Activated T-helper 2 cell treated with anti-CD3 and anti-CD28 coated beads, Interferon-gamma antibody, Interleukin-2, Interleukin-4, amounts not matched to agents 10 μg/mL and 5 μg/mL and 100 μg/mL, durations not matched to agents 14 hours and 24 hours and 36 hours (primary cell): ENCODE measurements around the gene ANKRD28. TPM values are rescaled to one million over a fixed set of nuclear protein-coding genes. Genes with fewer than 3 reads are reported as not detected.
"Not testable (repeated sequence)": the region's sequence is repeated elsewhere in the genome, so short reads cannot be mapped to it uniquely, and the experiment has no call there.

Source experiments
- DNase-seq: peaks from one replicate; pipeline ENCODE4 v3.0.0; 2021; ENCODE audit warnings: low spot score
- H3K27ac Mint-ChIP-seq: one replicate; pipeline ENCODE4 v1.8.0; 2021; ENCODE audit warnings: mixed read lengths
- H3K27me3 Mint-ChIP-seq: one replicate; pipeline ENCODE4 v1.8.0; 2021; ENCODE audit warnings: low read depth, mixed read lengths
- H3K36me3 Mint-ChIP-seq: one replicate; pipeline ENCODE4 v1.8.0; 2021; ENCODE audit warnings: low read depth, mixed read lengths
- H3K4me1 Mint-ChIP-seq: one replicate; pipeline ENCODE4 v1.8.0; 2021; ENCODE audit warnings: low read depth, mixed read lengths
- H3K4me3 Mint-ChIP-seq: one replicate; pipeline ENCODE4 v1.8.0; 2021; ENCODE audit warnings: low read depth, mild to moderate bottlenecking, moderate library complexity, mixed read lengths
- H3K9me3 Mint-ChIP-seq: one replicate; pipeline ENCODE4 v1.8.0; 2021; ENCODE audit warnings: mixed read lengths
- intact Hi-C: fragments of 100-400 bp; cut with micrococcal nuclease; formaldehyde crosslinking; loops from one replicate; pipeline ENCODE4 v1.15.1; 2023
- total RNA-seq: library from RNA; stranded (reverse); gene quantifications from 2 replicates; pipeline ENCODE4 v1.2.3, GENCODE V29; 2022

The ANKRD28 gene
- 44.2 and 45.5 TPM in 2 replicates for total RNA-seq

GRCh38 chr3:15797642-15798303 is at the start of gene ANKRD28:
Gene ANKRD28, minus strand, starts transcription at chr3:15797979. Its CDS starts 1,458 bp downstream, at chr3:15796521.
- H3K4me3 Mint-ChIP-seq: peak within 1 kb of the TSS; percentile 81
- H3K36me3 Mint-ChIP-seq: peaks cover 25% of the 10 kb centered on the region
- peaks cover 77% of the 10 kb centered on the region for H3K4me1 Mint-ChIP-seq
- no peak for DNase-seq
- no peaks in the 10 kb centered on the region for H3K27me3 Mint-ChIP-seq
- peaks cover 2% of the 10 kb centered on the region for H3K9me3 Mint-ChIP-seq
- H3K27ac Mint-ChIP-seq: peak within 1 kb of the TSS; percentile 92
- intact Hi-C loops: loop anchor here (1.0 to 5.0 kb wide), 6 partner anchors 15 to 515 kb away; no protein-coding TSS in a partner anchor

- Mint-ChIP-seq H3K4me3 (no peak overlapping the region), H3K27ac (no peak overlapping the region), H3K36me3 (peaks cover 25% of the 10 kb centered on the region), H3K4me1 (peaks cover 31% of the 10 kb centered on the region), H3K27me3 (no peaks in the 10 kb centered on the region), H3K9me3 (peaks cover 22% of the 10 kb centered on the region)
- intact Hi-C loops: no loop called here
- DNase-seq: no peak
Measured at GRCh38 chr3:15847239-15847638, 49.5 kb upstream of the ANKRD28 start.

- H3K4me1 Mint-ChIP-seq: peaks cover 31% of the 10 kb centered on the region
- no peak overlapping the region for H3K4me3 Mint-ChIP-seq
- H3K27ac Mint-ChIP-seq: no peak overlapping the region
- H3K36me3 Mint-ChIP-seq: peaks cover 23% of the 10 kb centered on the region
- intact Hi-C loops: no loop called here
- H3K27me3 Mint-ChIP-seq: no peaks in the 10 kb centered on the region
- DNase-seq: no peak
- H3K9me3 Mint-ChIP-seq: peaks cover 21% of the 10 kb centered on the region
Measured at GRCh38 chr3:15846606-15847005, 48.8 kb upstream of the ANKRD28 start.

DNA sequence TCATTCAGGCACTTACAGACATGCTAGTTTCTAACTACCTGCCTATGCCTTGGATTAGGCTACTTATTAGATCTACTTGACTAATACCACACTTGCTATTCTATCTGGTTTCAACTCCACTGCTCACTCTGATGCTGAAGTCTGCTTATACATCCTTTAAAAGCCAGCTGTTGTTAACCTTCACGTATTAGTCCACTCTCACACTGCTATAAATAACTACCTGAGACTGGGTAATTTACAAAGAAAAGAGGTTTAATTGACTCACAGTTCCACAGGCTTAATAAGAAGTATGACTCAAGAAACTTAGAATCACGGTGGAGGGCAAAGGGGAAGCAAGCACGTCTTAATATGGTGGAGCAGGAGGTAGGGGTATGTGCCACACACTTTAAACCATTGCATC is 47.7 kb upstream of the ANKRD28 start:
- no peaks in the 10 kb centered on the region for H3K27me3 Mint-ChIP-seq
- peak overlapping the region; percentile 17 for H3K27ac Mint-ChIP-seq
- intact Hi-C loops: no loop called here
- no peak for DNase-seq
- H3K4me1 Mint-ChIP-seq: peaks cover 29% of the 10 kb centered on the region
- H3K9me3 Mint-ChIP-seq: peaks cover 32% of the 10 kb centered on the region
- peaks cover 23% of the 10 kb centered on the region for H3K36me3 Mint-ChIP-seq
- H3K4me3 Mint-ChIP-seq: no peak overlapping the region

DNA sequence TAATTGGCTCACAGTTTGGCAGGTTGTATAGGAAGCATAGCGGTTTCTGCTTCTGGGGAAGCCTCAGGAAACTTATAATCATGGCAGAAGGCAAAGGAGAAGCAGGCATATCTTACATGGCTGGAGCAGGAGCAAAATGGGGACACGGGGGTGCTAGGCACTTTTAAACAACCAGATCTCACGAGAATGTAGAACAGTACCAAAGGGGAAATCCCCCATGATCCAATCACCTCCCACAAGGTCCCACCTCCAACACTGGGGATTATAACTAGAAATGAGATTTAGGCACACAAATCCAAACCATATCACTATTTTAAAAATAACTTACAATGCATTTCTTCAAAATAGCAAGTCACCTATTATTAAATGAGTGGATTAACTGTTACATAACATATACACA is 47.1 kb upstream of the ANKRD28 start:
- H3K9me3 Mint-ChIP-seq: peaks cover 37% of the 10 kb centered on the region
- no peaks in the 10 kb centered on the region for H3K27me3 Mint-ChIP-seq
- peaks cover 28% of the 10 kb centered on the region for H3K4me1 Mint-ChIP-seq
- intact Hi-C loops: no loop called here
- H3K36me3 Mint-ChIP-seq: peaks cover 26% of the 10 kb centered on the region
- H3K27ac Mint-ChIP-seq: no peak overlapping the region
- no peak overlapping the region for H3K4me3 Mint-ChIP-seq
- DNase-seq: no peak

- H3K27ac Mint-ChIP-seq, H3K4me3 Mint-ChIP-seq, DNase-seq, intact Hi-C loops, H3K27me3 Mint-ChIP-seq: not testable (repeated sequence)
- Mint-ChIP-seq H3K4me1 (peaks cover 24% of the 10 kb centered on the region), H3K9me3 (peaks cover 40% of the 10 kb centered on the region), H3K36me3 (peaks cover 30% of the 10 kb centered on the region)
Measured at GRCh38 chr3:15841091-15841973, 43.6 kb upstream of the ANKRD28 start.

GRCh38 chr3:15839568-15839967 is 41.8 kb upstream of the ANKRD28 start:
- DNase-seq: no peak
- H3K27ac Mint-ChIP-seq: no peak overlapping the region
- H3K9me3 Mint-ChIP-seq: peaks cover 40% of the 10 kb centered on the region
- no peaks in the 10 kb centered on the region for H3K27me3 Mint-ChIP-seq
- H3K4me1 Mint-ChIP-seq: peaks cover 10% of the 10 kb centered on the region
- intact Hi-C loops: no loop called here
- H3K36me3 Mint-ChIP-seq: peaks cover 22% of the 10 kb centered on the region
- no peak overlapping the region for H3K4me3 Mint-ChIP-seq

DNA sequence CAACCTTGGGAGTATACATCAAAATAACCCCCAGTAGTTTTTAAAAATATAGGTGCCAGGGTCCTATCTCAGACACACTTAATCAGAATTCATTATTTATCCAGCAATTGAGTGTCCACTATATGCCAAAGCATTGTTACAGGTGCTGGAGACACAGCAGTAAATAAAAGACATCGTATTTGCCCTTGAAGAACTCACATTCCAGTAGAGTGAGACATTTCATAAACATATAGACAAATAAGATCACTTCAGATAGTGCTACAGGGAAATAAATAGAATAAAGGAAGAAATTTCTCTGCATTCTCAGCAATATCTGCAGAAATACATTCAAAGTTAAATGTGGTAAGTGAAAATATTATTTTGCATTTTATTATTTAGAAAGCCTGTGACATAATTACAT is 34.1 kb upstream of the ANKRD28 start:
- Mint-ChIP-seq H3K4me3 (no peak overlapping the region), H3K4me1 (no peaks in the 10 kb centered on the region), H3K36me3 (no peaks in the 10 kb centered on the region), H3K27ac (no peak overlapping the region), H3K27me3 (no peaks in the 10 kb centered on the region), H3K9me3 (no peaks in the 10 kb centered on the region)
- intact Hi-C loops: no loop called here
- DNase-seq: no peak

- H3K9me3 Mint-ChIP-seq: no peaks in the 10 kb centered on the region
- H3K27ac Mint-ChIP-seq: no peak overlapping the region
- intact Hi-C loops: no loop called here
- no peak overlapping the region for H3K4me3 Mint-ChIP-seq
- H3K36me3 Mint-ChIP-seq: no peaks in the 10 kb centered on the region
- no peak for DNase-seq
- H3K4me1 Mint-ChIP-seq: peaks cover 36% of the 10 kb centered on the region
- no peaks in the 10 kb centered on the region for H3K27me3 Mint-ChIP-seq
Measured at GRCh38 chr3:15825016-15825415, 27.2 kb upstream of the ANKRD28 start.

- no peak for DNase-seq
- Mint-ChIP-seq H3K4me1 (peaks cover 38% of the 10 kb centered on the region), H3K27ac (no peak overlapping the region), H3K36me3 (no peaks in the 10 kb centered on the region), H3K4me3 (no peak overlapping the region), H3K27me3 (no peaks in the 10 kb centered on the region), H3K9me3 (no peaks in the 10 kb centered on the region)
- intact Hi-C loops: no loop called here
Measured at GRCh38 chr3:15823092-15823491, 25.3 kb upstream of the ANKRD28 start.

DNA sequence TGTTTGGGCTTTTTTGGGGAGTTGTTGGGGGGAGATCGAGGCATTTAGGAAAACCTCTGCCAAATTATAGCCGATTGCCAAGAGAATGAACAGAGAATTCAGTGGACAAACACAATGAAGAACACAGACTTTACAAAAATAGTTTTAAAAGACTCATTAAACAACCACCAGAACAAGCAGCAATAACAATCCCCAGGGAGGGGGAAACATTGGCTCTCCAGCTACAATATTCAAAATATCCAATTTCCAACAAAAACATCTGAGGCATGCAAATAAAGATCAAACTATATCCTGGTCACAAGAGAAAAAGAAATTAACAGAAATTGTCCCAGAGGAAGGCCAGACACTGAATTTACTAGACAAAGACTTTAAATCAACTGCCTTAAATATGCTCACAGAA is 24.5 kb upstream of the ANKRD28 start:
- H3K27me3 Mint-ChIP-seq: no peaks in the 10 kb centered on the region
- no peaks in the 10 kb centered on the region for H3K36me3 Mint-ChIP-seq
- H3K9me3 Mint-ChIP-seq: no peaks in the 10 kb centered on the region
- peaks cover 44% of the 10 kb centered on the region for H3K4me1 Mint-ChIP-seq
- intact Hi-C loops: no loop called here
- no peak overlapping the region for H3K4me3 Mint-ChIP-seq
- DNase-seq: no peak
- H3K27ac Mint-ChIP-seq: no peak overlapping the region

- no peak overlapping the region for H3K4me3 Mint-ChIP-seq
- intact Hi-C loops: no loop called here
- H3K4me1 Mint-ChIP-seq: peaks cover 52% of the 10 kb centered on the region
- no peaks in the 10 kb centered on the region for H3K9me3 Mint-ChIP-seq
- no peak overlapping the region for H3K27ac Mint-ChIP-seq
- H3K36me3 Mint-ChIP-seq: no peaks in the 10 kb centered on the region
- DNase-seq: no peak
- H3K27me3 Mint-ChIP-seq: no peaks in the 10 kb centered on the region
Measured at GRCh38 chr3:15820911-15821310, 23.1 kb upstream of the ANKRD28 start.

GRCh38 chr3:15819576-15819975 is 21.8 kb upstream of the ANKRD28 start:
- H3K36me3 Mint-ChIP-seq: no peaks in the 10 kb centered on the region
- H3K4me3 Mint-ChIP-seq: no peak overlapping the region
- peaks cover 51% of the 10 kb centered on the region for H3K4me1 Mint-ChIP-seq
- H3K27ac Mint-ChIP-seq: no peak overlapping the region
- intact Hi-C loops: loop anchor here (5.0 to 10.0 kb wide), 5 partner anchors 38 to 395 kb away; partner anchors contain the start of genes EAF1 and METTL6
- no peaks in the 10 kb centered on the region for H3K9me3 Mint-ChIP-seq
- DNase-seq: no peak
- no peaks in the 10 kb centered on the region for H3K27me3 Mint-ChIP-seq
